HG02852 (cell line): ENCODE data around the gene KCNA2.
A peak's percentile ranks its signal among the peaks of the same experiment; 100 is the strongest.

Experiments
- ATAC-seq: cut with Tn5 transposase; IDR thresholded peaks from one replicate; pipeline ENCODE4 v1.9.1; 2021; ENCODE audit warnings: mild to moderate bottlenecking, moderate library complexity; ENCODE audit not compliant: unreplicated experiment

KCNA2 gene

GRCh38 chr1:110630839-110631663 lies 24.9 kb upstream of the KCNA2 start:
- peak; percentile 46 for ATAC-seq

GRCh38 chr1:110628323-110629105 lies 22.4 kb upstream of the KCNA2 start:
- ATAC-seq, result no peak

- no peak for ATAC-seq
Measured at GRCh38 chr1:110627764-110628163, 21.6 kb upstream of the KCNA2 start.

- no peak for ATAC-seq
Measured at GRCh38 chr1:110626889-110627288, 20.7 kb upstream of the KCNA2 start.

- no peak for ATAC-seq
Measured at GRCh38 chr1:110620686-110621085, 14.5 kb upstream of the KCNA2 start.

GRCh38 chr1:110620250-110620615 lies 14.1 kb upstream of the KCNA2 start:
- no peak for ATAC-seq

- peak; percentile 83 for ATAC-seq
Measured at GRCh38 chr1:110619412-110620249, 13.5 kb upstream of the KCNA2 start.

- ATAC-seq, result no peak
Measured at GRCh38 chr1:110618668-110619067, 12.5 kb upstream of the KCNA2 start.

GRCh38 chr1:110617589-110617988 lies 11.4 kb upstream of the KCNA2 start:
- no peak for ATAC-seq

- ATAC-seq, result no peak
Measured at GRCh38 chr1:110617116-110617515, 11.0 kb upstream of the KCNA2 start.

- no peak for ATAC-seq
Measured at GRCh38 chr1:110616587-110616986, 10.4 kb upstream of the KCNA2 start.

- ATAC-seq, result no peak
Measured at GRCh38 chr1:110615548-110616130, 9.5 kb upstream of the KCNA2 start.

GRCh38 chr1:110612060-110612745 lies 6.0 kb upstream of the KCNA2 start:
- no peak for ATAC-seq

- no peak for ATAC-seq
Measured at GRCh38 chr1:110610696-110611286, 4.6 kb upstream of the KCNA2 start.

GRCh38 chr1:110610084-110610483 lies 3.9 kb upstream of the KCNA2 start:
- peak; percentile 56 for ATAC-seq

GRCh38 chr1:110608247-110608646 lies 2.1 kb upstream of the KCNA2 start:
- no peak for ATAC-seq

- ATAC-seq, result no peak
Measured at GRCh38 chr1:110607536-110608230, 1.5 kb upstream of the KCNA2 start.

GRCh38 chr1:110606657-110607535 lies 738 bp upstream of the KCNA2 start:
- ATAC-seq, result no peak
